H9 (cell line): ENCODE measurements around the gene ZNF813. TPM values are rescaled to one million over a fixed set of nuclear protein-coding genes. Genes with fewer than 3 reads are reported as not detected.
"Not testable (repeated sequence)": the region's sequence is repeated elsewhere in the genome, so short reads cannot be mapped to it uniquely, and the experiment has no call there.

Experiments used
- DNase-seq: peaks from one replicate; pipeline ENCODE4 v3.0.0-alpha.2; 2017
- H2AFZ ChIP-seq: one replicate; pipeline ENCODE4 v1.6.1; 2013; ENCODE audit warnings: mild to moderate bottlenecking, low read length, control low read depth, moderate library complexity
- H2AK5ac ChIP-seq: 2 replicates; pipeline ENCODE4 v1.6.1; 2013; ENCODE audit warnings: low read length, control low read depth, mixed read lengths; ENCODE audit not compliant: insufficient read length
- H2BK120ac ChIP-seq: one replicate; pipeline ENCODE4 v1.6.1; 2013; ENCODE audit warnings: low read depth, mild to moderate bottlenecking, low read length, control low read depth, inconsistent platforms; ENCODE audit not compliant: poor library complexity, severe bottlenecking
- H2BK12ac ChIP-seq: 2 replicates; pipeline ENCODE4 v1.6.1; 2013; ENCODE audit warnings: low read length, control low read depth, mixed read lengths, low read depth; ENCODE audit not compliant: insufficient read length
- H2BK15ac ChIP-seq: 2 replicates; pipeline ENCODE4 v1.6.1; 2013; ENCODE audit warnings: low read depth, low read length, control low read depth
- H2BK20ac ChIP-seq: one replicate; pipeline ENCODE4 v1.6.1; 2013; ENCODE audit warnings: low read depth, mild to moderate bottlenecking, low read length, control low read depth, inconsistent platforms; ENCODE audit not compliant: poor library complexity, severe bottlenecking
- H2BK5ac ChIP-seq: 2 replicates; pipeline ENCODE4 v1.6.1; 2013; ENCODE audit warnings: low read length, control low read depth, mixed read lengths; ENCODE audit not compliant: insufficient read length
- H3K14ac ChIP-seq: 2 replicates; pipeline ENCODE4 v1.6.1; 2013; ENCODE audit warnings: low read length, control low read depth; ENCODE audit not compliant: insufficient read depth
- H3K18ac ChIP-seq: 2 replicates; pipeline ENCODE4 v1.6.1; 2013; ENCODE audit warnings: low read depth, mild to moderate bottlenecking, mixed read lengths, low read length, control low read depth; ENCODE audit not compliant: insufficient read length
- H3K23ac ChIP-seq: 2 replicates; pipeline ENCODE4 v1.6.1; 2013; ENCODE audit warnings: low read length, control low read depth, mixed read lengths, low read depth; ENCODE audit not compliant: insufficient read length
- H3K23me2 ChIP-seq: 2 replicates; pipeline ENCODE4 v1.6.1; 2013; ENCODE audit warnings: low read depth, mild to moderate bottlenecking, mixed read lengths, low read length, control low read depth; ENCODE audit not compliant: insufficient read length, poor library complexity, severe bottlenecking
- H3K27ac ChIP-seq: 2 replicates; pipeline ENCODE4 v1.5.1; 2013; ENCODE audit warnings: low read length, control low read depth, mixed read lengths, low read depth; ENCODE audit not compliant: insufficient read length
- H3K27me3 ChIP-seq: 2 replicates; pipeline ENCODE4 v1.6.1; 2013; ENCODE audit warnings: low read length, control low read depth, inconsistent platforms; ENCODE audit not compliant: insufficient read depth
- H3K4ac ChIP-seq: 2 replicates; pipeline ENCODE4 v1.6.1; 2013; ENCODE audit warnings: low read depth, mild to moderate bottlenecking, control low read depth, inconsistent platforms, low read length, moderate library complexity
- H3K4me1 ChIP-seq: 2 replicates; pipeline ENCODE4 v1.6.1; 2013; ENCODE audit warnings: low read length, control low read depth, inconsistent platforms; ENCODE audit not compliant: insufficient read depth
- H3K4me2 ChIP-seq: 2 replicates; pipeline ENCODE4 v1.6.1; 2013; ENCODE audit warnings: low read length, control low read depth, mixed read lengths; ENCODE audit not compliant: insufficient read length, insufficient read depth
- H3K56ac ChIP-seq: 2 replicates; pipeline ENCODE4 v1.6.1; 2013; ENCODE audit warnings: low read depth, mild to moderate bottlenecking, mixed read lengths, low read length, control low read depth; ENCODE audit not compliant: insufficient read length
- H3K79me1 ChIP-seq: 2 replicates; pipeline ENCODE4 v1.6.1; 2013; ENCODE audit warnings: low read depth, mild to moderate bottlenecking, moderate library complexity, low read length, control low read depth, inconsistent platforms; ENCODE audit not compliant: insufficient read depth, poor library complexity, severe bottlenecking
- H3K79me2 ChIP-seq: 2 replicates; pipeline ENCODE4 v1.6.1; 2013; ENCODE audit warnings: low read length, control low read depth, inconsistent platforms; ENCODE audit not compliant: insufficient read depth
- H3K9ac ChIP-seq: 2 replicates; pipeline ENCODE4 v1.6.1; 2013; ENCODE audit warnings: low read length, control low read depth, mixed read lengths; ENCODE audit not compliant: insufficient read length; ENCODE audit errors: extremely low read depth
- H3K9me3 ChIP-seq: one replicate; pipeline ENCODE4 v1.6.1; 2013; ENCODE audit warnings: low read depth, low read length, inconsistent platforms; ENCODE audit not compliant: control insufficient read depth
- H3T11ph ChIP-seq: one replicate; pipeline ENCODE4 v1.6.1; 2013; ENCODE audit warnings: mild to moderate bottlenecking, low read length, control low read depth, inconsistent platforms
- H4K20me1 ChIP-seq: one replicate; pipeline ENCODE4 v1.6.1; 2013; ENCODE audit not compliant: control insufficient read depth, insufficient read length, insufficient read depth
- H4K5ac ChIP-seq: 2 replicates; pipeline ENCODE4 v1.6.1; 2013; ENCODE audit warnings: low read depth, mild to moderate bottlenecking, mixed read lengths, low read length, control low read depth; ENCODE audit not compliant: insufficient read length
- H4K8ac ChIP-seq: replicated peaks from 2 replicates; pipeline ENCODE4 v1.6.1; 2013; ENCODE audit warnings: low read length, control low read depth, mixed read lengths, low read depth; ENCODE audit not compliant: insufficient read length
- H4K91ac ChIP-seq: 2 replicates; pipeline ENCODE4 v1.6.1; 2013; ENCODE audit warnings: low read depth, mild to moderate bottlenecking, moderate library complexity, mixed read lengths, low read length, control low read depth; ENCODE audit not compliant: insufficient read length
- H3K27ac Mint-ChIP-seq, 3 experiments: 2 replicates in 2 of 3; 3 replicates in 1 of 3; pipeline ENCODE4 v1.8.0; 2020 to 2021; ENCODE audit warnings: mixed read lengths in 3 of 3, mild to moderate bottlenecking in 1 of 3, moderate library complexity in 1 of 3
- H3K27me3 Mint-ChIP-seq: 2 replicates; pipeline ENCODE4 v1.8.0; 2021; ENCODE audit warnings: low read depth, mild to moderate bottlenecking, moderate library complexity, mixed read lengths
- H3K36me3 Mint-ChIP-seq, 3 experiments: 2 replicates in 2 of 3; 3 replicates in 1 of 3; pipeline ENCODE4 v1.8.0; 2020 to 2021; ENCODE audit warnings: low read depth in 3 of 3, mixed read lengths in 3 of 3; ENCODE audit not compliant: insufficient read depth in 1 of 3
- H3K4me1 Mint-ChIP-seq, 2 experiments: 2 replicates each; pipeline ENCODE4 v1.8.0; 2020; ENCODE audit warnings: mixed read lengths in 2 of 2
- H3K4me3 Mint-ChIP-seq, 2 experiments: 2 replicates in 1 of 2; 3 replicates in 1 of 2; pipeline ENCODE4 v1.8.0; 2020 to 2021; ENCODE audit warnings: mild to moderate bottlenecking in 2 of 2, mixed read lengths in 2 of 2, moderate library complexity in 1 of 2
- H3K9me3 Mint-ChIP-seq, 2 experiments: 2 replicates in 1 of 2; 3 replicates in 1 of 2; pipeline ENCODE4 v1.8.0; 2020; ENCODE audit warnings: mild to moderate bottlenecking in 2 of 2, mixed read lengths in 2 of 2, moderate library complexity in 1 of 2
- WGBS: extraction: QIAGEN DNeasy Blood & Tissue Kit; methylation state at CpG from one replicate; pipeline ENCODE4 v1.1.7; 2013; ENCODE audit warnings: missing lambda C conversion rate, low lambda C conversion rate, mixed read lengths; ENCODE audit not compliant: insufficient read length; ENCODE audit errors: extremely low coverage; 5-methylcytosine and 5-hydroxymethylcytosine counted together
- total RNA-seq: library from RNA; stranded (reverse); gene quantifications from 2 replicates; pipeline ENCODE4 v1.2.1, GENCODE V29; 2021
- TF ChIP-seq, protein P1 (sequence below): fragments of 200-600 bp; sonication (generic); conservative IDR thresholded peaks from 3 replicates; pipeline ENCODE4 v1.8.0; 2021; ENCODE audit warnings: antibody characterized with exemption, mild to moderate bottlenecking

The ZNF813 gene
- total RNA-seq, 1 experiment from 2014 or later: 17.3 TPM

GRCh38 chr19:53504365-53504703, 36.8 kb downstream of the ZNF813 start:
- peak overlapping the region; percentile 12 for H3K4me2 ChIP-seq
- not testable (repeated sequence) for H3K27me3 ChIP-seq, H3K36me3 Mint-ChIP-seq, H3K4ac ChIP-seq, H2AK5ac ChIP-seq, H2BK120ac ChIP-seq, H2BK12ac ChIP-seq, H3K9me3 Mint-ChIP-seq, H3K27me3 Mint-ChIP-seq, H3K14ac ChIP-seq, H3K23me2 ChIP-seq, H2BK20ac ChIP-seq, H3K56ac ChIP-seq, H3K9ac ChIP-seq, H3K23ac ChIP-seq, H2AFZ ChIP-seq, H3K79me2 ChIP-seq, DNase-seq, H3K27ac Mint-ChIP-seq, H3K18ac ChIP-seq, H4K5ac ChIP-seq, H2BK5ac ChIP-seq, H4K8ac ChIP-seq, H2BK15ac ChIP-seq, H3T11ph ChIP-seq, H3K27ac ChIP-seq, H4K20me1 ChIP-seq, H3K4me1 ChIP-seq, H3K79me1 ChIP-seq, H4K91ac ChIP-seq, H3K9me3 ChIP-seq
- WGBS: no CpG with 5 or more reads among the region's 13 CpGs
- Mint-ChIP-seq H3K4me3 (peak overlapping the region in 1 of 2 experiments; percentile 46; a peak in 2 of 5 replicates), H3K4me1 (peaks cover 17 to 28% of the 10 kb centered on the region in 2 experiments)
- TF ChIP-seq, protein P1, sequence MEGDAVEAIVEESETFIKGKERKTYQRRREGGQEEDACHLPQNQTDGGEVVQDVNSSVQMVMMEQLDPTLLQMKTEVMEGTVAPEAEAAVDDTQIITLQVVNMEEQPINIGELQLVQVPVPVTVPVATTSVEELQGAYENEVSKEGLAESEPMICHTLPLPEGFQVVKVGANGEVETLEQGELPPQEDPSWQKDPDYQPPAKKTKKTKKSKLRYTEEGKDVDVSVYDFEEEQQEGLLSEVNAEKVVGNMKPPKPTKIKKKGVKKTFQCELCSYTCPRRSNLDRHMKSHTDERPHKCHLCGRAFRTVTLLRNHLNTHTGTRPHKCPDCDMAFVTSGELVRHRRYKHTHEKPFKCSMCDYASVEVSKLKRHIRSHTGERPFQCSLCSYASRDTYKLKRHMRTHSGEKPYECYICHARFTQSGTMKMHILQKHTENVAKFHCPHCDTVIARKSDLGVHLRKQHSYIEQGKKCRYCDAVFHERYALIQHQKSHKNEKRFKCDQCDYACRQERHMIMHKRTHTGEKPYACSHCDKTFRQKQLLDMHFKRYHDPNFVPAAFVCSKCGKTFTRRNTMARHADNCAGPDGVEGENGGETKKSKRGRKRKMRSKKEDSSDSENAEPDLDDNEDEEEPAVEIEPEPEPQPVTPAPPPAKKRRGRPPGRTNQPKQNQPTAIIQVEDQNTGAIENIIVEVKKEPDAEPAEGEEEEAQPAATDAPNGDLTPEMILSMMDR: peak; percentile 36
